HepG2 (cell line): ENCODE measurements around the gene MB21D2. TPM values are rescaled to one million over a fixed set of nuclear protein-coding genes. Genes with fewer than 3 reads are reported as not detected.

Experiments
- ATAC-seq: fragments of 200-7000 bp; cut with Tn5 transposase; 3 replicates; pipeline ENCODE4 v1.9.1; 2020; ENCODE audit warnings: mild to moderate bottlenecking, moderate library complexity
- BruUV-seq: library from RNA; stranded (reverse); fragments of 400-500 nt; replicated peaks from 2 replicates; lab custom pipeline; 2021; lab: Mats Ljungman, UMichigan
- CTCF ChIA-PET: fragments of 300-600 bp; formaldehyde crosslinking; extraction: SDS; loops from one replicate; lab custom pipeline; 2021; ENCODE audit warnings: low total read pairs, inconsistent platforms, low intra/inter-chr PET ratio; lab: Yijun Ruan, JAX
- POLR2A ChIA-PET: fragments of 350-600 bp; sonication (Branson Sonifier 250); formaldehyde crosslinking; loops from one replicate; lab custom pipeline; 2020; ENCODE audit warnings: antibody characterized with exemption, inconsistent platforms; lab: Yijun Ruan, JAX
- DNase-seq: peaks from one replicate; pipeline ENCODE4 v3.0.0-alpha.2; 2015; ENCODE audit warnings: low spot score
- FAIRE-seq: peaks from 3 replicates; lab custom pipeline; 2011; peaks lifted over from hg19 to GRCh38; lab: Jason Lieb, UNC
- H2AFZ ChIP-seq: one replicate; pipeline ENCODE4 v1.6.1; 2011; ENCODE audit warnings: low read length, inconsistent platforms
- H3K27ac ChIP-seq: fragments of 300-600 bp; 3 replicates; pipeline ENCODE4 v1.8.0; 2011; ENCODE audit warnings: mixed run types, mild to moderate bottlenecking, mixed read lengths, low read length, inconsistent platforms; ENCODE audit not compliant: insufficient read depth; ENCODE audit errors: extremely low read length
- H3K27me3 ChIP-seq, 2 experiments: fragments of 200-600 bp in 1 of 2; 2 replicates in 1 of 2; 3 replicates in 1 of 2; pipeline versions ENCODE4 v1.6.0 to v1.8.0; 2011; ENCODE audit warnings: low read length in 2 of 2, mild to moderate bottlenecking in 2 of 2, moderate library complexity in 2 of 2, inconsistent platforms in 1 of 2; ENCODE audit not compliant: insufficient read depth in 2 of 2, control insufficient read depth in 1 of 2
- H3K36me3 ChIP-seq, 2 experiments: fragments of 200-600 bp in 1 of 2; replicated peaks in 1 of 2; 2 replicates in 1 of 2; 3 replicates in 1 of 2; pipeline versions ENCODE4 v1.5.1 to v1.8.0; 2011; ENCODE audit warnings: low read length in 2 of 2, inconsistent platforms in 1 of 2; ENCODE audit not compliant: insufficient read depth in 2 of 2, control insufficient read depth in 1 of 2
- H3K4me1 ChIP-seq: 2 replicates; pipeline ENCODE4 v1.5.1; 2012; ENCODE audit warnings: low read length, inconsistent platforms; ENCODE audit not compliant: insufficient read depth
- H3K4me2 ChIP-seq: 2 replicates; pipeline ENCODE4 v1.6.0; 2011; ENCODE audit warnings: low read depth, low read length, inconsistent platforms
- H3K4me3 ChIP-seq, 3 experiments: fragments of 200-600 bp in 1 of 3; sonication (generic), shearing (Covaris generic) in 1 of 3; replicated peaks in 1 of 3; 2 replicates each; pipeline ENCODE4 v1.5.1; 2011 to 2016; ENCODE audit warnings: low read length in 3 of 3, inconsistent platforms in 2 of 3, low read depth in 2 of 3, mild to moderate bottlenecking in 2 of 3, control low read depth in 1 of 3, mixed read lengths in 1 of 3; ENCODE audit not compliant: insufficient read depth in 1 of 3
- H3K79me2 ChIP-seq: one replicate; pipeline ENCODE4 v1.6.1; 2011; ENCODE audit warnings: low read length, inconsistent platforms; ENCODE audit not compliant: insufficient read depth
- H3K9ac ChIP-seq: 2 replicates; pipeline ENCODE4 v1.6.0; 2011; ENCODE audit warnings: mild to moderate bottlenecking, low read depth, low read length, inconsistent platforms; ENCODE audit not compliant: insufficient read depth
- H3K9me3 ChIP-seq: 2 replicates; pipeline ENCODE4 v1.5.1; 2012; ENCODE audit warnings: mild to moderate bottlenecking, low read length
- H4K20me1 ChIP-seq: 2 replicates; pipeline ENCODE4 v1.6.0; 2011; ENCODE audit warnings: inconsistent platforms, mild to moderate bottlenecking, low read length, moderate library complexity; ENCODE audit not compliant: insufficient read depth
- ATF1 ChIP-seq: IDR thresholded peaks from 2 replicates; pipeline ENCODE4 v1.6.1; 2016; ENCODE audit warnings: mild to moderate bottlenecking, control low read depth
- ATF7 ChIP-seq, 2 experiments: fragments of 450-650 bp in 1 of 2; sonication (generic) in 1 of 2; formaldehyde crosslinking in 1 of 2; IDR thresholded peaks; 2 replicates each; pipeline versions ENCODE4 v1.4.0 to v1.6.1; 2016 to 2020; ENCODE audit warnings: antibody characterized with exemption in 1 of 2, mild to moderate bottlenecking in 1 of 2, missing genetic modification reagents in 1 of 2
- BCL6 ChIP-seq: IDR thresholded peaks from 2 replicates; pipeline ENCODE4 v1.6.1; 2016; ENCODE audit warnings: missing genetic modification reagents, missing compliant biosample characterization
- HOXA9 ChIP-seq: sonication (generic); formaldehyde crosslinking; IDR thresholded peaks from 2 replicates; pipeline ENCODE4 v1.8.1; 2022; ENCODE audit warnings: missing genetic modification reagents, mild to moderate bottlenecking, moderate library complexity, borderline replicate concordance
- KDM2A ChIP-seq: sonication (generic); formaldehyde crosslinking; IDR thresholded peaks from 2 replicates; pipeline ENCODE4 v1.4.0; 2020; ENCODE audit warnings: low read depth, missing genetic modification reagents, borderline replicate concordance
- KLF15 ChIP-seq: sonication (generic); formaldehyde crosslinking; IDR thresholded peaks from 2 replicates; pipeline ENCODE4 v1.8.1; 2023; ENCODE audit warnings: borderline replicate concordance, mild to moderate bottlenecking, inconsistent platforms, missing genetic modification reagents, mixed read lengths
- MBNL3 ChIP-seq: fragments of 250-450 bp; sonication (Bioruptor Pico); conservative IDR thresholded peaks from 2 replicates; pipeline ENCODE4 v1.8.0; 2022; ENCODE audit warnings: mild to moderate bottlenecking, inconsistent platforms
- MTA1 ChIP-seq: sonication (generic); formaldehyde crosslinking; IDR thresholded peaks from 2 replicates; pipeline ENCODE4 v1.4.0; 2020; ENCODE audit warnings: missing genetic modification reagents, mild to moderate bottlenecking, borderline replicate concordance
- RBM39 ChIP-seq: fragments of 200-400 bp; formaldehyde crosslinking; IDR thresholded peaks from one replicate; pipeline ENCODE4 v1.6.1; 2018; ENCODE audit warnings: antibody characterized with exemption, mild to moderate bottlenecking, low read depth, low read length; ENCODE audit not compliant: poor library complexity, severe bottlenecking
- RFXAP ChIP-seq: sonication (generic); formaldehyde crosslinking; IDR thresholded peaks from 2 replicates; pipeline ENCODE4 v1.4.0; 2020; ENCODE audit warnings: missing genetic modification reagents, borderline replicate concordance
- TBP ChIP-seq: sonication (generic); formaldehyde crosslinking; IDR thresholded peaks from 2 replicates; pipeline ENCODE4 v1.5.0; 2020; ENCODE audit warnings: missing genetic modification reagents
- ZBTB7B ChIP-seq: sonication (generic); formaldehyde crosslinking; IDR thresholded peaks from 2 replicates; pipeline ENCODE4 v1.4.0; 2020; ENCODE audit warnings: missing genetic modification reagents
- ZFP37 ChIP-seq: sonication (generic); formaldehyde crosslinking; IDR thresholded peaks from 2 replicates; pipeline ENCODE4 v1.4.0; 2020; ENCODE audit warnings: missing genetic modification reagents, borderline replicate concordance
- WGBS: methylation state at CpG from one replicate; pipeline ENCODE4 v1.1.6; 2017; ENCODE audit warnings: low lambda C conversion rate; 5-methylcytosine and 5-hydroxymethylcytosine counted together
- in situ Hi-C: cut with HindIII; loops from 2 replicates; pipeline ENCODE4 v1.10.0; 2017; ENCODE audit warnings: low pct_unique_long_range_greater_than_20kb; ENCODE audit not compliant: extremely low pct_ligation_motif_present
- intact Hi-C: fragments of 100-400 bp; cut with micrococcal nuclease; formaldehyde crosslinking; loops from one replicate; pipeline ENCODE4 v1.10.0; 2022; ENCODE audit not compliant: unreplicated experiment
- polyA plus RNA-seq, 8 experiments: library from polyadenylated mRNA; depleted of rRNA in 3 of 8; stranded (reverse) in 7 of 8; unstranded in 1 of 8; fragments of >200 nt; fragmentation: Illumina TruSeq in 4 of 8; extraction: Trizol in 4 of 8; gene quantifications; 2 replicates each; pipeline versions ENCODE4 v1.2.1 to v1.2.3, GENCODE V29; 2011 to 2016; ENCODE audit warnings: low read depth in 4 of 8, missing spikeins in 1 of 8, mixed read lengths in 1 of 8; ENCODE audit not compliant: insufficient read depth in 1 of 8
- total RNA-seq, 5 experiments: library from RNA; depleted of rRNA; stranded (reverse); fragments of >200 nt; fragmentation: Illumina TruSeq; extraction: Trizol; gene quantifications; 2 replicates each; pipeline ENCODE4 v1.2.3, GENCODE V29; 2016; ENCODE audit warnings: low read depth in 1 of 5

The MB21D2 gene
- total and polyA plus RNA-seq, 2 of the 13 experiments (the other 11 are each of a cell fraction or from before 2014, with no cell fraction given): 0.90 to 1.6 TPM

- intact Hi-C loops: loop anchor here (5.0 kb wide), 1 partner anchor 70 kb away; no protein-coding TSS in a partner anchor
- DNase-seq (peak; percentile 38), FAIRE-seq (peak; percentile 40)
- H3K27me3 ChIP-seq: no peaks in the 10 kb centered on the region
- ChIA-PET CTCF (no interaction called here), POLR2A (interaction anchor here (2.7 kb wide), 1 partner anchor 10 kb away, joined by 27 read pairs; no protein-coding TSS in a partner anchor)
- no peak overlapping the region for H3K4me3 ChIP-seq
- H3K4me2 ChIP-seq: peak overlapping the region; percentile 83
- no peak overlapping the region for H2AFZ ChIP-seq
- no peak for TF ChIP-seq RBM39
- no peak for TF ChIP-seq TBP
- TF ChIP-seq ATF7 (IDR thresholded peaks at IDR 0.05): peak; percentile 47; the same call in 1 of the 2 replicates
- no peak for TF ChIP-seq ATF7 (CRISPR knock-in tag; IDR thresholded peaks at IDR 0.05)
- peak; percentile 58; the same call in 1 of the 2 replicates for TF ChIP-seq BCL6
- TF ChIP-seq ATF1 (CRISPR knock-in tag): peak; percentile 35; the same call in 1 of the 2 replicates
- no peak for TF ChIP-seq KLF15
- TF ChIP-seq, all 625 proteins: peak for 3
- Histone ChIP-seq H4K20me1 (no peaks in the 10 kb centered on the region), H3K36me3 (no peaks in the 10 kb centered on the region), H3K9ac (no peak overlapping the region; the same call in 1 of the 2 replicates), H3K9me3 (no peaks in the 10 kb centered on the region), H3K27ac (no peak overlapping the region), H3K4me1 (peaks cover 63% of the 10 kb centered on the region), H3K79me2 (no peaks in the 10 kb centered on the region)
- BruUV-seq: no TSS peak
- no peak for ATAC-seq
- WGBS: 13% methylated on average over 9 of the region's 9 CpGs
- in situ Hi-C loops: no loop called here
These were observed 30.6 kb downstream of the MB21D2 start for GRCh38 chr3:192887047-192887446.

DNA sequence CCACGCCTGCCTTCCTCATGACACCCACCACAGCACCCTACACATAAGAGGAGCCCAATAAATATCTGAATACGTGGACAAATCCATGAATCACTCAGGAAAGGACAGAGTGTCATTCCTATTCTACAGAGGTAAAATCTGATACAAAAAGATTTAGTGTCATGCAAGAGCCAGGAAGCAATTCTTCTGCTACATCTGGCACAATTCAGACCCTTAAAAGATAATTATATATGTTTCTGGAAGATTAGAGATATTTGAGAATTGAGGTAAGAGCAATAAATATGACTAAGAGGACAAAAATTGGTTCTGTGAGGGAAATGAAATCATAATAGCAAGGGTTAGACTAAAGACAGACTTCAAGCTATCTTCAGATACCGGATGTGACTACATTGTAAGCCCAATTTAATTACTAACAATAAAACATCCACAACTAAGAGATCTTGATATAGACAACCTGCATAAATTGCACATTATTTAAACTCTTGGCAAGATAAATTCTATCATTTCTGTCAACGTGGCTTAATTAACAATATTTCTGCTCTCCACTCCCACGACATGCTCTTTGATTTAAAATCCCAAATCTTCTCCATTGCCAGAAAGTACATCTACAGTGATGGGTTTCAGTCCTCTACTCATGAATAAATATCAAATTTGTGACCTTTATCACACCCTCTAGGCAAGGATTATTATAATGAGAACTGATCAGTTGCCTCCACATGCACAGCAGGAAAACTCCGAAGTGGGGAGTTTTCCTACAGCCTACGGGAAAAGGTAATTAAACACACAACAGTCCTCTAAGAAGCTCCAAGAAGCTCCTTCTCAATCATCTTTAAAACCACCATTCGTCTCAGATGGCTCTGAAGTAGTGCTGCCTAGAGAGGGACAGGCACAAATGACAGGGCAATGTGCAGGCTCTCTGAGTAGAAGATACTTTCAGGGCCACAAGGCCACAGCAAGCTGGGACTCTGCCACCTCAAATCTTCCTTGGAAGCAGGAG, 32.6 kb downstream of the MB21D2 start:
- no peak overlapping the region for H3K9ac ChIP-seq
- H3K4me3 ChIP-seq: no peak overlapping the region
- ChIA-PET POLR2A (interaction anchor here (1.1 kb wide), 1 partner anchor 12 kb away, joined by 3 read pairs; no protein-coding TSS in a partner anchor), CTCF (no interaction called here)
- no peaks in the 10 kb centered on the region for H3K36me3 ChIP-seq
- no TSS peak for BruUV-seq
- 65% methylated on average over 8 of the region's 8 CpGs for WGBS
- H3K4me2 ChIP-seq: no peak overlapping the region
- FAIRE-seq: no peak
- peaks cover 60% of the 10 kb centered on the region for H3K4me1 ChIP-seq
- no peaks in the 10 kb centered on the region for H3K79me2 ChIP-seq
- no peak for ATAC-seq
- H4K20me1 ChIP-seq: no peaks in the 10 kb centered on the region
- H3K27me3 ChIP-seq: no peaks in the 10 kb centered on the region
- no peak for TF ChIP-seq ZBTB7B
- TF ChIP-seq KDM2A (CRISPR knock-in tag): no peak
- no peak for TF ChIP-seq MBNL3 (CRISPR knock-in tag)
- TF ChIP-seq RFXAP: no peak
- TF ChIP-seq HOXA9 (CRISPR knock-in tag): no peak
- no peak for TF ChIP-seq MTA1 (CRISPR knock-in tag)
- TF ChIP-seq ZFP37 (CRISPR knock-in tag): no peak
- in situ Hi-C loops: no loop called here
- H2AFZ ChIP-seq: no peak overlapping the region
- DNase-seq: no peak
- intact Hi-C loops: loop anchor here (5.0 kb wide), 1 partner anchor 68 kb away; no protein-coding TSS in a partner anchor
- H3K9me3 ChIP-seq: no peaks in the 10 kb centered on the region
- no peak overlapping the region for H3K27ac ChIP-seq
